GM19328 (cell line): ENCODE results near the gene GRB2.
"Not testable (repeated sequence)": the region's sequence is repeated elsewhere in the genome, so short reads cannot be mapped to it uniquely, and the experiment has no call there.

Source experiments
- ATAC-seq: cut with Tn5 transposase; IDR thresholded peaks from one replicate; pipeline ENCODE4 v1.9.1; 2021; ENCODE audit warnings: mild to moderate bottlenecking, moderate library complexity; ENCODE audit not compliant: unreplicated experiment

GRB2 gene

DNA sequence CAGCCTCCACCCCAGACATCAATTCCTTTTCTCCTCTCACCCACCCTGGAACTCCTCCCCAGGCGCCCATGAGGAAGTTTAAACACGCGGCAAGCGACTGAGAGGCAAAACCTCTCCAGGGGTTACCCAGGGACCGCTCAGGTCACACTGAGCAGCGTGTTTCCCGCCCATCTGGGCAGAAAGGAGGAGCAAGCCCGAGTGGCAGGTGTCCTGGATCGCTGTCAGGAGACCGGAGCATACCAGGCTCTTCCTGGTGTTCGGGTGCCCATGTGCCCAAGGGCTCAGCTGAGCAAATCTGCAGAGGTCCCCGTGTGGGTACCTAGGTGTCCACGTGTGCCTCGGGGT, 116.7 kb downstream of the GRB2 start:
- peak; percentile 7 for ATAC-seq

DNA sequence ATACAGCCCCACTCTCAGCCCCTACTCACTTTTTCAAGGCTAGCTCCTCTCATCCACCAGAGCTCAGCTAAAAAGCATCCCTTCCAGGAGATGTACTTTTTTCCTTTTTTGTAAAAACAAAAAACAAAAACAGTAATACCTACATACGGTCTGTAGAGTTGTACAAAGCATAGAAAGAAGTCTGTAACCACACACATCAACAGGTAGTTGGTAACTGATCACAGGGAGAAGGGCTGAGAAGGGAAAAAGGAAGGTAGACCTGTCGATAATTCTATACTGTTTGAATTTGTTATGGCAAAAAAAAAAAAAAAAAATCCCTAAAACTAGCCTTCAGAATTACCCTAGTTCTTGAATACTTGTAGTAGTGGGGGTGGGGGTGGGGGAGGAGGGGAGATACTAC, 117.1 kb downstream of the GRB2 start:
- no peak for ATAC-seq

DNA sequence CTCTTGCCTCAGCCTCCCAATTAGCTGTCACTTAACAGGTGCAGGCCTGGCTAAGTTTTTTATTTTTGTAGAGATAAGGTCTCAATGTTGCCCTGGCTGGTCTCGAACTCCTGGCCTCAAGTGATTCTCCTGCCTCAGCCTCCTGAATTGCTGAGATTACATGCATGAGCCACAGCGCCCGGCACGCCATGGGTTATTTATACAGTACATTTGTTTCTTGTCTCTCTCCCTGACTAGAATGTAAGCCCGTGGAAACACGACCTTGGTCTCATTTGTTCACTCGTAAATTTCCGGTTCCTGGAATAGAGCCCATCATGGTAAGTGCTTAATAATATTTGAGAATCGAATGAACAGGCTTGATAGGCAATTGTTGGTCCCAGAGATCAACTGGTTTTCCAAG, 118.3 kb downstream of the GRB2 start:
- ATAC-seq: no peak

DNA sequence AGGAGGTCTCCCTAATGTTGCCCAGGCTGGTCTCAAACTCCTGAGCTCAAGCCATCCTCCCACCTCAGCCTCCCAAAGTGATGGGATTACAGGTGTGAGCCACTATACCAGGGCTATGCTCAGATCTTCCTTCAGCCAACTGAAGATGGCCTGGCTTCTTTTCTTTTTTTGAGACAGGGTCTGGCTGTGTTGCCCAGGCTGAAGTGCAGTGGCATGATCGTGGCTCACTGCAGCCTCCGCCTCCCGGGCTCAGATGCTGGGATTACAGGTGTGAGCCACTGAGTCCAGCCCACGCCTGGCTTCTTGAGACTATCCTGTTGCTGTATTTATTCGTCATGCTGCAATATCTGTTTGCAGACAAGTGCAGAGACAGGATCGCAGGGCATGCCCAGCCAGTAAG, 120.4 kb downstream of the GRB2 start:
- ATAC-seq: no peak

DNA sequence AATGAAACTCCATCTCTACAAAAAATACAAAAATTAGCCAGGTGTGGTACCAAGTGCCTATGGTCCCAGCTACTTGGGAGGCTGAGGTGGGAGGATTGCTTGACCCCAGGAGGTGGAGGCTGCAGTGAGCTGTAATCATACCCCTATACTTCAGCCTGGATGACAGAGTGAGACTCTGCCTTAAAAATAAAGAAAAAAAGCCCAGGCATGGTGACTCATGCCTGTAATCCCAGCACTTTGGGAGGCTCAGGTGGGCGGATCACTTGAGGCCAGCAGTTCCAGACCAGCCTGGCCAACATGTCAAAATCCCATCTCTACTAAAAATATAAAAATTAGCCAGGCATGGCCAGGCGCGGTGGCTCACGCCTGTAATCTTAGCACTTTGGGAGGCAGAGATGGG, 125.3 kb downstream of the GRB2 start:
- ATAC-seq: not testable (repeated sequence)

DNA sequence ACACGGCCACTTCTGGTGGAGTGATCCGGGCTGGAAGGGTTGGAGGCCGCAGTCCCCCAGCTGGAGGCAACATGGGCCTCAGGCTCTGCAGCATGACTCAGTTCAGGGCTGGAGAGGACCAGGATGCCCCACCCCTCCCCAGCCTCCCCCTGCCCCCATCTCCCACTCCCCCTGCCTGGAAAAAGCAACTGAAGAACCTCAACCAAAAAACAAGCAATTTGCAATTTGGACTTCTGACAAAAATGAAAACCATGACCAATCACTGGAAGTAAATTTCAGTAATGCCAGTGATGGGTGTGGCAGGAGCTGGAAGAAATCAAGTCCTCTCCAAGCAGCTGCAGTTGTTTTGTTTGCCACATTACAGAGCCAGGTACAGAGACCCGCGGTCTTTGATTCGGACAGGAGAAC, 127.8 kb downstream of the GRB2 start:
- no peak for ATAC-seq

DNA sequence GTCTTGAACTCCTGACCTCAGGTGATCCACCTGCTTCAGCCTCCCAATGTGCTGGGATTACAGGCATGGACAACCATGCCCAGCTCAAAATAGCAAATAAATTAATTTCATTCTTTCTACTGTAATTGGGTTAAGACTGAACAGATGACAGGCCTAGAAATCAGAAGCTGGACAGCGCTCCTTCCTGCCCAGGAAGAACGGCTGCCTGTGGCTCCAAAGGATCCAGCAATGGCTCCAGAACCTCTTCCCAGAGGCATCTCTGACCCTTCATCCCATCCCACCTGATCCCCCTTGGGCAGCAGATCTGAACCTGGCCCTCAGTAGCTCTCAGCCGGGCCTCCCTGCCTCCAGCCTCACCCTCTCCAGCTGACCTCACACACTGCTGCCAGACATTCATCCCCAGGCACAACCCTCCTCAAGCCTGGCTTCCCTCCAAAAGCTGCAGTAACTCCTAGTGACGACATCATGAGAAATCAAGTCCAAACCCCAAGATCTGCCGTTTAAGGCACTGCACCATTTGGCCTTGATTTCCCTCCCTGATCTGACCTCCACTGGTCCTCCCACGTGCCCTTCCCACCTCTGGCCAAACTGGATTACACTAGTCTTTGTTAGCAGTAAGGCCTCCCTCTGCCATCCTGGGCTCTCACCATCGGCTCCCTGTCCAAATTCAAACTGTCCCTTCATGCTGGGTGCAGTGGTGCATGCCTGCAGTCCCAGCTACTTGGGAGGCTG, 131.3 kb downstream of the GRB2 start:
- ATAC-seq: no peak

DNA sequence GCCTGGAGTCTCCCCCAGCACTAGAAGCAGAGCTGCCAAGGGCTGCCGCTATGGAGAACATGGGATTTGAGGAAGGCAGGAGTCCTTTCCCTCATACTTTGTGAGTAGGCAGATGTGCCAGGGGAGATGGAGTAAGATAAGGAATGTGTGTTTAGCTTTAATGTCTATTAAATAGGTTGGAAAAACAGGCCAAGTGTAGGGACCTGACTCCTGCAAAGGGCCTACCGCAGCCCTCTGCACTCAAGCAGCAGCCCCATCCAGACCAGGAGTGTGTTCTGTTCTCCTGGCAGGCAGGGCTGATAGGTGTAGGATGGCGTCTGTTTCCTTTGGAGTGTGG, 132.7 kb downstream of the GRB2 start:
- no peak for ATAC-seq

DNA sequence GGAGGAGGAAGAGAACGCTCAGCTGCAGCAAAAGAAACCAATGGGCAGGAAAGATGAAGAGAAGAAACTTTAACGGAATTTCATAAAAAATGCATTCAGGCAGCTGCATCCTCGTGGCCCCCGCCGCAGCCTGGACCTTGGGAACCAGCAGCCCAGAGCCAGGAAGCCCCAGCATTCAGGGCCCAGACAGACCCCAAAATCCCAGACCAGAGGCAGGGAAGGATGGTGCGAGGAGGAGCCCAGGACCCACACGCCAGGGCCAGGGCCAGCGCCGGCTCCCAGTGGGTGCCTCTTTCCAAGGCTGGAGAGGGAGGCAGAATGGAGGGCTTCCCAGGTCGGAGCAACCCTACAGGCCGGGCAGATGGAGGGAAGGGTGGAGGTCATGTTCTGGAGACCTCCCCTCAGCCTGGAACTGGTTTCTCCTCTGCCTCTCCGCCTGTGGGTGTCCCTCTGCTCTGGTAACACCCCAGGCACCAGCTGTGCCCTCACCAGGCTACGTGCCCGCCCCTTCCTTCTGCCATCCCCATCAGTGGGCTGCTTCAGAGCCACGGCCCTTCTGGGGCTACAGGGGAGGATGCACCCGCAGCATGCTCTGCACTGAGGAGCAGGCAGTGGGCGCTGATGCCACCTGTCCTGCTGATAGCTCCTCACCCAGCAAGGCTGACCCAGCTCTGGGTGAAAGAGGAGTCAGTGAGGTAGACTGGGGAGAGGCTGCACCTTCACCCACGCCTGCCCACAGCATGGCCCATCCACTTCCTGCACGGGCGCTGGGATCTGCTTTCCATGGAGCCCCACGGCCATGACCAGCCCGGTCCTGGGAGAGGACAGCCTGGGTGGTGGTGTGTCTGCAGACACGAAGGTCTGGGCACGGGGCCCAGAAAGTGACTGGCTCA, 133.3 kb downstream of the GRB2 start:
- no peak for ATAC-seq

DNA sequence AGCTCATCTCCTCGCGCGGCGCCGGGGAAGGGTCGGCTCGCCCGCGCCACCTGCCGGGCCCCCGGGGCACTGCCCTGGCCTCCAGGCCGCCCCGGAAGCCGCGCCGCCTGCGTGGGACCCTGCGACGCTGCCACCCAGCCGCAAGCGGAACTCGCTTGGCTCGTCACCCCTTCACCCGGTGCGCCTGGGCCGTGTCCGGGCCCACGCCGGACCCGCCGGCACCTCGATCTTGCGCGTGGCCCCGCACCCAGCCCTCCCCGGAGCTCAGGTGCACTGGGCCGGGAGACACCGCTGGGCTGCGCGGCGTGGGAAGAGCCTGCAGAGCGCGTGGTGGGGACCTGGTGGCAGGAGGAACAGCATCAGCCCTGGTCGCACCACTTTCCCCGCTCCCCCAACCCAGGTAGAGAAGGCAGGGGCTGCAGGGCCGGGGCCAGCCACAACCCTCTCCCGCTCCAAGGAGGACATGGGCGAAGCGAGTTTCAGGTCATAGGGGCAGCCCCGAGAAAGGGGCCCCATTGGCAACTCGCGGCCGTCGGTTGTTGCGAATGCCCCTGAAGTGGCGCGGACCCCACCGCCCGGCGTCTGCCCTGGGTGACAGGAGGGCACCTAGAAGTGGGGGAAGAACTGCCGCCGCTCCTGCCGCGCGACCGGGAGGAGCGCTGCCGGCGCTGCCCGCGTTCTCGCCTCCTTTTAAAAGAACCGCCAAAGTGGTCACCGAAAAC, 134.1 kb downstream of the GRB2 start:
- peak; percentile 59 for ATAC-seq

DNA sequence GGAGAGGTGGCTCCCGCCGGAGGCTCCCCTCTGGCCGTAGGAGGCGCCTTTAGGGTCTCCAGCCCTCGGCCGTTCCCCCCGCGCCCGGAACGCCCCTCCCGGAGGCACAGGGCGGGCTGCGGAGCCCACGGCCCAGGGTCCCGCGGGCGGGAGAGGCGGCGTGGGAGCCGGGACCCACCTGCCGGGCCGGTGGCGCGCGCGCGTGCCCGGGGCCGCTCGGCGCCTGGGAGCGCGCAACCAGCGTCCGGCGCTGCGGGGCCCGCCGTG, 134.6 kb downstream of the GRB2 start, which contains the start of gene MIF4GD:
MIF4GD (minus strand) TSS at position 266 of the 267 bp plus-strand sequence. CDS start 1,036 bp downstream, outside the sequence.
- ATAC-seq: no peak

DNA sequence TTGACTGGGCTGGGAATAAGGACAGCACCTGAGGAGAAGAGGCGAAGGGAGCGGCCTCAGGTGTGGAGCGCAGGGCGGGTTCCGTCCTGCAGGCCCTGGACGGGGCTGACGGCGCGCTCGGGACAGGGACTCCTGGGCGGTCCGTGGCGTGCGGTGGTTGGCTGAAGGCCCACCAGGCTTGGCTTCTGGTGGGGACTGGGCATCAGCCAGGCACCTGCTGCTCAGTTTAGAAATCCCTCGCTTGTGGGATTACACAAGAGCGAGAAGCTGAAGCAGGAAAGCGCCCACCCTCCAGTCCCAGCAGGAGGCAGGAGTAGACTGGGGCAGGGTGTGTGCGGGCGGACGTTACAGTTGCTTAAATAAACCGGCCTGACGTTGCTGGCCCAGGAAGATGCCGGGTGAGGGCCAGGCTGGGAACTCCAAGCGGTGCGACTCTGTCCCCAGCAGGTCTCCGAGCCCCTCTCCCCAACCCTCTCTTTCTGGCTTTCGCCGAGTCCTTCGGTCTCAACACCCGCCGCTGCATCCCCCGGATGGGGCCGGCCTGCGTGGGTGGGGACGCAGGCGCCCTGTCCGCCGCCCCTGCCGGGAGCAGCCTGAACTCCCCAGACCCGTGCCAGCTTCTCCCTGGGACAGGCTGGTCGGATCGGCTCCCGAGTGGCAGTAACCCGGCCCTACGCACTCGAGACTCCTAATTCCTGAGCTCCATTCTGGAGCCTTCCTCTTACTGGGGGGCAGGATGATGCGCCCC, 135.1 kb downstream of the GRB2 start:
- ATAC-seq: peak; percentile 35

DNA sequence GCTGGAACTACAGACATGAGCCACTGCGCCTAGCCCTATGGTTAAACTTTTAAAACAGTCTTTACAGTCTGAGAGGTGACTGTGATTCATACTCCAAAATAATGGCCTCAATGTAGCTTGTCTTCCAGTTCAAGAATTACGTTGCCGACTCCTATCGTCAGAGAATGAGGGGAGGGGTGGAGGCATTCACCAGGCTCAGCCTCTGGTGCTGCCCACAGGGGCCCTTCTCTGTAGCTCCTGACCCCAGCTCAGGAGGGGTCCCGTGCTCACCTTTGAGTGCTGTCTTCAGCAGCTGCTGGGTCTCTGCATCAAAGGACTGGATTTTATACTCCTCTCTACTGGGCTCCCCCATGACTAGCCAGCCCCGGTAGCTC, 135.6 kb downstream of the GRB2 start:
- ATAC-seq: no peak
